UCSD-AML1 (cell line): ENCODE results near the gene OPN1LW.
"Not testable (repeated sequence)": the region's sequence is repeated elsewhere in the genome, so short reads cannot be mapped to it uniquely, and the experiment has no call there.

Experiments used
- DNase-seq: peaks from one replicate; lab custom pipeline; 2025; ENCODE audit not compliant: unreplicated experiment; lab: John Stamatoyannopoulos, UW

OPN1LW gene

DNA sequence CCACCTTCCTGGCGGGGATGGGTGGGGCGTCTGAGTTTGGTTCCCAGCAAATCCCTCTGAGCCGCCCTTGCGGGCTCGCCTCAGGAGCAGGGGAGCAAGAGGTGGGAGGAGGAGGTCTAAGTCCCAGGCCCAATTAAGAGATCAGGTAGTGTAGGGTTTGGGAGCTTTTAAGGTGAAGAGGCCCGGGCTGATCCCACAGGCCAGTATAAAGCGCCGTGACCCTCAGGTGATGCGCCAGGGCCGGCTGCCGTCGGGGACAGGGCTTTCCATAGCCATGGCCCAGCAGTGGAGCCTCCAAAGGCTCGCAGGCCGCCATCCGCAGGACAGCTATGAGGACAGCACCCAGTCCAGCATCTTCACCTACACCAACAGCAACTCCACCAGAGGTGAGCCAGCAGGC is at the start of gene OPN1LW:
Gene OPN1LW, plus strand, starts transcription at position 234 of the 400 bp plus-strand sequence. Its CDS starts 41 bp downstream, at position 275.
- DNase-seq, result not testable (repeated sequence)

DNA sequence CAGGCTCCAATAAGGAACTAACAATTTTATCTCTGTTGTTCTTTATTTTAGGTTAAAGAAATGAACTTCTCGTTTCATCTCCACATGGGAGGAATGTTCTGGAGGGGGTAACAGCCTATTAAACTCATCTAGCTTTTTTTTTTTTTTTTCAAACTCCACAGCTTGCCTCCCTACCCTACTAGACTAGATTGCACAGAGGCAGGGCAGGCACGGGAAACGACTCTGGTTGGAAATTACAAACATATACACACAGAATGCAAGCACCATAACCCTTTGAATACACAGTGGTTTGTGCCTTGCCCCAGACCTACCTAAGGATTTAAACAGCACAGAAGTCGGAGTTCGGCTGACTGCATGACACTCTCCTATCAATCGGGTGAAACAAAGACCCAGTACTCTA is 49.2 kb upstream of the OPN1LW start:
- DNase-seq, result no peak

DNA sequence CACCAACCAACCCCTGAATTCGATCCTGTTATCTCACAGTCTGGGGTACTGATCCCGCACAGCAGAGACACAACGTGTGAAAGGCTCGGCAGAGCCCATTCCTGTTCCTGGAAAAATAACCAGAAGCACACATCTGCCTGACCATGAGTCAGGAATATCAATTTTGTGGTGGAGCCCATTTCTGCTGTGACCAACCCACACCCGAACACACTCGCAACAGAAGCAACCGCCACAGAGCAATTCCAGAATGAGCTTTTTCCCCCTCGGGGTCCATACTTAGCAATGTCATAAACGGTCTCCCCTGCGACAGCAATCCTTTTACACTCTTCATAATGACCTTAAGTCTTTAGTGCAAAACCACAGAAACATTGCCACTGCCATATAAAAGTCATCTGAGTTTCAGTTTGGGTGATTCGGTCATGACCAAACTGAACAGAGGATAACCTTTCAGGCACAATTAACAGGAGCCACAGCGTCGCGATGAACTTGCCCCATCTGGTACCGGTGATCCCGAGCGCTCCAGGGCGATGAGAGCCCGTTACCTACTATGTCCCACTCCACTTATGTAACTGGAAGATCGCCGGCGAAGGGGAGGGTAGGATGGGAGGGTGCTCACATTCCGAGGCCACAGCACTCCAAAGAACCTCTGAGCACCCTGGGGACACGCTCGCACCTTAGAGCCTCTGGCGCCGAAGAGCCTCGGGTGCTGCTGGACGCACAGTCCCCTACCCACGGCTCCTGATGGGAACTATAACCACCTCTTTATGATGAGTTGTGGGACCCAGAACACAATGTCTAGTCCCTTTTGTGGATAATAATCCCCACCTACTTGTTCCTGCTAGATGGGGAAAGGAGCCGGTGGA is 47.7 kb upstream of the OPN1LW start:
- no peak for DNase-seq

DNA sequence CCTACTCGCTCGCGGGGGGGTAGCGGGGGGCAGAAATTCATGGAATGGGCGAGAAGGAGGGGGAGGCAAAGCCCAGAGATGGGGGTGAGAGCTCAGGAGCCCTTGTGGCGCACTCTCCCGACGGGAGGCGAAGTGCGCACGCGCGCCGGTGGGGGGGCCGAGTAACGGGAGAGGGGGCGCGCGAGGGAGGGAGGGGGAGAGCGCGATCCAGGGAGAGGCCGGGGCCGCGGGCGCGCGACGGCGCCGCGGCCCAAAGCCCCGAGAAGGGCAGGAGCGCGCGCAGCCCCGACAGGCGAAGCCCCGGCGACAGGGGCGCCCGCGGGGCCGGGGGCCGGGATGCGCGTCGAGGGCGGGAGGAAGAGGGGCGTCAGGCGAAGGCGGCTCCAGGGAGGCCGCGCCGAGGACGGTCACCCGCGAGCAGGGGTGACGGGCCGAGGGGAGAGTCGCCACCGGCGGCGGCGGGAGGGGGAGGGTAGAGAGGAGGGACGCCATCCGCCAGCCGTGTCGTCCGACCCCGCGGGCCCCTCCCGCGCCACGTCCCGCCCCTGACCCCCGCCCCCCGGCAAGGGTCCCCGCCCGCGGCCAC is 46.9 kb upstream of the OPN1LW start:
- peak; percentile 73 for DNase-seq

DNA sequence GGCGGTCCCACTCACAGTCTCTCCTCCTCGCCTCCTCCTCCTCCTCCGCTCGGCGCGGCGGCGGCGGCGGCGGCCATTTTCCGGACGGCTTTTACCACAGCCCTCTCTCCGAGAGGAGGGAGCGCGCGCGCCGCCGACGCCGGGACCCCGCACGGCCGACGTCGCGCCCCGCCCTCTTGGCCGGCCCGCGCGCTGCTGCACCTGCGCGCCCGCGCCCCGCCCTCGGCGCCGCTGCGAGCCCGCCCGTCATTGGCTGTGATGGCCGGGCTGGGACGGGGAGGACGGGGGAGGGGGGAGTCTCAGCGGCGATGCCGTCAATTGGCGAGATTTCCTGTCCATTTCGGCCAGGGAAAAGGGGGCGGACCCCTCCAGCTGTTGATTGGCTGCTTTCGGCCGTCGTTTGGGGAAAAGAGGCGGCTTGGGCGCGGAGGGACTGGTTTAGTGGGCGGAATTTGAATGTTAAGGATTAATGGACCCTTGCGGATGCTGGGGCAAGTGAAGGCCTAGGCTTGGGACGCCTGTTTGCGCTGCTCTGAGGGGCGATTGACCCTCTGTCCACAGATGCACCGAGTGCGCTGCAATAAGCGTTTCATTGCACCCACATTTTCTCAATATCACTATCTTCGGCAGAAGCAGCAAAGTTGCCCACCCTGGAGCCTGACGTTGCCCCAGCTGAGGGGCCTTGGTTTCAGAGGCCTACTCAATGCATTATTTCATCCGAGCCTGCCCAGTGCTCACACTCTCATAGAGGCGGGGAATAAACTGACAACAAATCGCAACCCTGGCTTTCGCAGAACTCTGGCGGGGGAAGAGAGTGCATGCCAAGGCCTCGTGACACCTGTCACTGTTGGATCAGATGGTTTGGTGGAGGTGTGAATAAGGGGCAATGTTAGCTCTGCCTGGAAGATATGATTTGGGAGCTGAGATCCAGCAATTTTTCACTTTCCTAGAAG is 46.2 kb upstream of the OPN1LW start, which contains the start of gene MECP2:
Gene MECP2, minus strand, starts transcription at position 129 of the 953 bp plus-strand sequence.
- DNase-seq, result peak; percentile 91

DNA sequence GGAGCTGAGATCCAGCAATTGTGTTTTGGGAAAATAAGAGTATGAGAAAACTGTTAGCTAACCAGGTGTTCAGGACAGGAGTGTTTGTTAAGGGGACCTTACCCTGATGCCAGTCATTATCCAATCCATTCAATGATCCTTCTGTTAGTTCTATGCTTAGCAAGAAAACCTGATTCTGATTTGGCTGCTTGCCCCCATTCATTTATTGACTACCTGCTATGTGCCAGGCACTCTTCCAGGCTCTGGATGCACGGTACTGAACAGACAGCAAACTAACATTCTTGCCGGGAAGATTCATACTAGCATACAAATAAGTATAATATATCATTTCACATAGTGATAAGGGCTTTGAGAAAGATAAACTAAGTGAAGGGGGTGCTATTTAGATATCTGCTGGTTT is 45.5 kb upstream of the OPN1LW start:
- no peak for DNase-seq

DNA sequence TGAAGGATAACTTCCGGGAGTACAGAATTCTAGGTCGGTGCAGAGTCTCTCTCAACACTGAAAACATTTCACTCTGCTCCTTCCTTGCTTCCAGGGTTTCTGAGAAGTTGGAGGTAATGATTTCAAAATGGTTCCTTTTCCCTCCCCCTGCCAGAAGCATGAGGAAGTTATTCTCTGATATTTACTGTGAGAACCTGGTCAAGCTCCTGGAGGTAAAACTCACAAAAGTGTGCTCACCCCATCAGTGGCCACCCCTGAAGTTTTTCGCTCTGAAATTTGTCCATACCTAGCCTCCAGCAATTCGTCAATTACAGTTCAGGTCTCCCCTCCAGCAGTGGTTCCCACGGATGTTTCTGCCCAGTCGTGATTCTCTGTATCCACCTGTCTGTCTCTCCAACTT is 30.3 kb upstream of the OPN1LW start:
- DNase-seq, result no peak

DNA sequence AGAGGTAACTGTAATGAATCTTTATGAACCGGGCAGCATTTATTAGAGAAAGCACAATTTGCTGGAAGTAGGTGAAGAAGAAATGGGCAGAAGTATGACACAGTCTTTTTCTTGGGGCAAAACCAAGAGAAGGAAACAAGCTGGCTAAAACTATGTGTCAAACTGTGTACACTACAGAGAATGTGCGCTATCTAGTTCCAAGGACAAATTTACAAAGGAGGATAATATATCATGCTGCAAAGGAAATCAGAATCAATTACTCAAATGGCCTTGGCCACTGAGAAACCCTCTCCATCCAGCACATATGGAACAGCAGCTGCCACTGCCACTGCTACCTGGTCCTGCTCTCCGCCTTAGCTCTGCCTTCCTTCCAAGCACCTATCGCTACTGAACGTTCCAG is 29.4 kb upstream of the OPN1LW start:
- no peak for DNase-seq

DNA sequence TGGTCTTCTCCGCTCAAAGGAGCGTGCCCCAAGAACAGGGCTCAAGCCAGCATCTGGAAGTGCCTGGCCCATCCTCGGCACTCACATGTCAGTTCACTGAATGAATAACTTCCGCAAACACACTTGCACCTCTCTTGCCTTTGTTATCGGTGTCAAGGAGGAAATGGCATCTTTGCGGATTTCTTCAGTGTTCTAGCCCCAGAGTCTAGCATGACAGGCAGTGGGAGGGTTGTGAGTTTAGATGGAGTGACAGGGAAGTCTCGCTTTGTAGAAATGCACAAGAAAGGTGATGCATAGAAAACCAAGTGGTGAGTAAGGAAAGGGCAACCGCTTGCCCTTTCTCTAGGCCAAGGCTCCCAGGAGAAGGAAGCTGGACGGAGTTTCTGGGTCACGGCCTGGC is 29.0 kb upstream of the OPN1LW start:
- no peak for DNase-seq

DNA sequence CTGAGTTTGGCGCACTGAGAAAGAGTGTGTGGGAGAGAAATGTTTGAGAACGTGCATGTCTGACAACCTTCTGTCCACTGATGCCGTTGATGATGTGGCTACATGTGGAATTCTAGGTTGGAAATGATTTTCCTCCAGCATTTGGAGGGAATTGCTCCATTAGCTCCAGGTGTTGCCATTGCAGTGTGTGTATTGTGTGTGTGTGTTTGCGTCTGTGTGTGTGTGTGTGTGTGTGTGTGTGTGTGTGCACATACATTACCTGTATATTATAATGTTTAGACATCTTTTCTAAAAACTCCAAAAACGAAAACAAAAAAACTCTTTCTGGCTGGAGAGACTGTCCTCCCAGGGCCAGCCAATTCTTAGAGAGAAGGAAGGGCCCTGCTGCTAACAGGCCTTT is 28.3 kb upstream of the OPN1LW start:
- DNase-seq, result no peak

DNA sequence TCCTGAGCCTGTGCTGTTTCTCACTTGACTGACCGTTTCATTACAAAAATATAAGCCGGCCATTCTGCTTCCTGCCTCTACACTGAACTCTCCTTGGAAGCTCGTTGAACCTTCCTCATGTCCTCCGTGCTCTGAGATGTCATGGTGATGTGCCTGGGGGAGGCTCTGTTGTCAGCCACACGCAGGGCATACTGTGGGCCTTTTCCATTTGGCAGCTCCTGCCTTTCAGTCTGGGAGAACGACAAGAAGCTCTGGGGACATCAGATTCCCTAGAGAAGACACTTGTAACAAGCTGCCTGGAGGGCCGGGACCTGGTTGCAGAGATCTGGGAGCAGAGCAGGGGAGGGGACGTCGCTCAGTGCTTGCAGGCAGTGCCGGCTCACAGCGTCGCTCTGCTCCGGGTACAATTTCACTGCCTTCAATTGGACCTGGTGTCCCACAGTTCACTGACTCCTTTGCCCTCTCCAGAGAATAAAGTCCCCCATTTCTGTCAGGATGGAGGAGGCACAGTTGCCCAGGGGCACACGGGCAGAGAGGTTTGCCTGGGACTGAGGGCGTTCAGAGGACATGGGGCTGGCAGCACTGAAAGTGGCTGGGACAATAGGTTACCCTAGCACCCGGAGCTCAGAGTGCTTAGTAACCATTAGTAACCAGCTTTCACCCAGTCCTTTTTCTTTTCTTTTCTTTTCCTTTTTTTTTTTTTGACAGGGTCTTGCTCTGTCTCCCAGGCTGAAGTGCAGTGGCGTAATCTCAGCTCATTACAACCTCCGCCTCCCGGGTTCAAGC is 27.4 kb upstream of the OPN1LW start:
- no peak for DNase-seq

DNA sequence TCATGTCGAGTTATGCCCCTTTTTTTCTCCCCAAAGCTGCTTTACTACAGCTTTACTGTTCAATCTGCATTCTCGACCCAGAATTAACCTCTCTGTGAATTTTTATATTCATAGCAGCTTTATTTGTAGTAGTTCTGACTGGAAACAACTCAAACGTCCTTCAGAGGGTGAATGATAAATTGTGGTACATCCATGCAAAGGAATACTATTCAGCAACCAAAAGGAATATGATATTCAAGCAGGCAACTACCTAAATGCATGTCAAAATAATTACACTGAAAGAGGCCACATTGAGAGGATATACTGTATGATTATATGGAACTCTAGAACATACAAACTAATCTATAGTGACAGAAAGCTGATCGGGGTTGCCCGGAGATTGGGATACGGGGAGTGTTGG is 26.5 kb upstream of the OPN1LW start:
- DNase-seq, result no peak

DNA sequence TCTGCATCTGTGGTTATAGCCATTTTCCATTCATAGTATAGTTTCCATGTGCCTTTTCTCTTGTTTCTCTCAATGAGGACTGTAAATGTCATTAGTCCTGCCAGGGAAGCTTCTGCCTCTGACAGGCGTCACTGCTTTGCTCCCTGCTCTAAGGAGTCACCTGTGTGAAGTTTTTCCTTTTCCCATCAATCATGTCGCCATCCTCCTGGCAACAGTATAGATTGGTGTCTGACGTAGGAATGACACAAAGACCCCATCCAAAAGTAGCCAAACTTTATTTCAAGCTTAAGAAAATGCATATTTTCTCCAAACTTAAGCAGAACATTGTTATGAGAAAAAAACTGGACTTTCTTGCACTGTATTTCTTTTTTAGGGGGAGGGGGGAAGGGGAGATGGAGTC is 23.5 kb upstream of the OPN1LW start:
- DNase-seq, result no peak

DNA sequence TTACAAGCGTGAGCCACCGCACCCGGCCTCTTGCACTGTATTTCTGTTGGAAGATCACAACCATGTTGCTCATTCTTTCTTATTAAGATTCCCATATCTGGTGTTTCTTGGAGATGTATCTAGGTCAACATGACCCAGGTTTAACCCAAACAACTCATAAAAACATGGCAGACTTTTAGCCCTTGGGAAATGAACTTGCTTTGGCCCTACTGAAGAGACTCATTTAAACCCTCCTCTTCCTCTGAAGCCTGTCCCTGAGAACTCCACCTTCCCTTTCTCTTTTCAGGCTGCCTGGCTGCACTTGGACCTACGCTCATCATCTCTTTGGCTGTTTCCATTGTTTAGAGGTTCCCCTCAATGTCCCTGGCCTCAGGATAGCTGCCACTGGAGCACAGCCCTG is 22.8 kb upstream of the OPN1LW start:
- no peak for DNase-seq

DNA sequence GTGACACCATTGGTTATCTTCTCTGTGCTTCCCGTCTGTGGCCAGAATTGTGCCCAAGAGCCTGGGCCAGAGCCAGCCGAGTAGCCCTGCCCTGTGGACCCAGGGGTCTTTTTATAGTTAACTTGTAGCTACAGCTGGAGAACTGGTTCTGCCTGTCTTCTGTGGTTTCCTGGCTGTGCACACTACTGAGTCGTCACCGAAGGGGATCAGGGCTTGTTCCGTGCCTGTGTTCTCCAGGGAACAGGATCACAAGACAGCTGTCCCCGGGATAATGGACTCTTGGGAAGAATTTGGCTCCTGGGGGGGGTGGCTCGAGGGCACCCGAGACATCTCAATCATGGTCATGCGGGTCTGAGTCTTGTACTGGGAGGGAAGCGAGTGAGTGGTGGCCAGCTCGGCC is 22.1 kb upstream of the OPN1LW start:
- no peak for DNase-seq

DNA sequence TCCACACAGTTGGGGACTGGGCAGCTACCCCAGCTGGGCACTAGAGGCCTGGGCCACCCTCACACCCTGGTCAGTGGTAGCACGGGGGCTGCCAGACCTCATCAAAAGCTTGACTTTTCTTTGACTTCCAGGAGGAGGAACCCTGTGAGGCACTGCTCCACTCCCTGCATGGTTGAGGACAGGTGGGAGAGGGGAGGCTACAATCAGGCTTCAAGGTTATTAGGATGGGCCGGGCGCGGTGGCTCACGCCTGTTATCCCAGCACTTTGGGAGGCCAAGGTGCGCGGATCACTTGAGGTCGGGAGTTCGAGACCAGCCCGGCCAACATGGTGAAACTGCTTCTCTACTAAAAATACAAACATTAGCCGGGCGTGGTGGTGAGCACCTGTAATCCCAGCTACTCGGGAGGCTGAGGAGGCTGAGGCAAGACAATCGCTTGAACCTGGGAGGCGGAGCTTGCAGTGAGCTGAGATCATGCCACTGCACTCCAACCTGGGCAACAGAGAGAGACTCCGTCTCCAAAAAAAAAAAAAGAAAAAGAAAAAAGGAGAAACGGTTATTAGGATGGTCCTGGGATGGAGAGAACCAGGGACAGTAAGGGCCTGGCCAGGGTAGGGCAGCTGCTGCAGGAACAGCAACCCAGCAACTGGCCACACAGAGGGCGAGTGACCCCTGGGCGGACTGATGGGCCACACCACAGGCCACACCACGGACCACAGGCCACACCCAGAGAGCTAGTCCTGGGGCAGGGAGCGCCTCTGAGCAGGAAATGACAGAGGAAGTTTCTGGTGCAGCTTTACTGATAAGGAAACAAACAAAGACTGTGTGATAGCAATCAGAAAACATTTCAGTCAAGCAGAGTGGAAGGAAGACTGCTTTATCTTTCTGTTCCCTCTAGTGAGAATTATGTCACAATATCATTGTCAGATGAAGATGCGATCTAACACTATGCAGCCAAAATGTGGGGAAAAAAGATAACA is 20.5 kb upstream of the OPN1LW start:
- peak; percentile 51 for DNase-seq

DNA sequence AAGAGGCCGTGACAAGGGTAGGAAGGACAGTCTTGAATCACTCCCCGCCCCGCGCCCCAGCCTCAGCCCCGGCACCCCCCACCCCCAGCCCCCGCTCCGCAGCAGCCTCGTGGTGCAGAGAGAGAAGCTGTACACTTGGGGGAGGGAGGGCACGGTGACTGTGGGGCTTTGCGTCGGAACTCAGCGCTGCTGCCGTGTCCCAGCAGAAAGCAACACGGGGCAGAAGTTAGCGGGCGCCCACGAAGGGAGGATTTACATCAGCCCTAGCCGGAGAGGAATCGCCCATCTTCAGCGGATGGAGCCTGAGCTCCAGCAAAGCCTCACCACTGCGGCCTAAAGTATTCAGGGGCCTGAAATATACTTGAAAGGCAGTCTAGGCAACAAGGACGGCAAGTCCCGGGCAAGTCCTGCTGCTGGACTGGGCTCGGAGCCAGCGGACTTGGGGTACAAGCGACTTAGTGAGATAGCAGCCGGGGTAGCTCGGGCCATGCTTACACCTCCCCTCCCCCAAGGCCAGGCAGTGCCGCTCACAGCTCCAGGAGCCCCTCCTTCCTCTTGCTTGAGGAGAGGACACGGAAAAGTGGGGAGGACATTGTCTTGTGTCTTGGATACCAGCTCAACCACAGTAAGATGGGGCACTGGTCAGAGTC is 18.5 kb upstream of the OPN1LW start:
- no peak for DNase-seq

DNA sequence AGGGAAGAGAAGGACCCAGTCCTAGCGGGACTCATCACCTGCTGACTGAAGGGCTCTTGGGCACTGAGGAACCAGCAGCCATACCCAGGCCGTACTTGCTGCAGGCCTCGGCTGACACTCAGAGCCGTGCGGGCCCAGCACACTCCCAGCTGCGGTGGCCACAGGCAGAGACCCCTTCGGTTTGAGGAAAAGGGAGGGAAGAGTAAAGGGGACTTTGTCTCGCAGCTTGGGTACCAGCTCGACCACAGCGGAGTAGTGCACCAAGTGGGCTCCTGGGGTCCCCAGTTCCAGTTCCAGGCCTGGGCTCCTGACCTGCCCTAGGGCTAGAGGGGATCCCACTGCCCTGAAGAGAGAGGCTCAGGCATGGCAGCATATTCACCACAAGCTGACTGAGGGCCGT is 17.9 kb upstream of the OPN1LW start:
- DNase-seq, result no peak

DNA sequence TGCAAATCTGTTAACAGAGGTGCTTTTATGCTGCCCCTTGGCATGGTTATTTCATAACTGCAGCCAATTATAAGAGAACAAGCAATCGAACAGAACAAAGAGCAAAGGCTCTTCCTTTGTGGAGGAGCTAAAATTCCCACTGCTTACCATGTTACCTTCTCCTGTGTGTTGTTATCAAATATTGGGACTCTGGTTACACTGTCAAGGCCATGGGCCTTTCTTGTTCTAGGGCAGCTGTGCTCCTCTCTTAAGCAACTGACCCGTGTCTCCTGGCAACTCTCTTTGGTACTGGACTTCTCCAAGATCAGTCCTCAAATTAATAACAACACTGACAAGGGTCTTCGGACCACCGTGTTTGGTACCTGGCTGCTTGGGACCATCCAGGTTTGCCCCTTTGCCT is 12.1 kb upstream of the OPN1LW start:
- DNase-seq, result no peak
